ENCODE measurements around the gene SCYL1. TPM values are rescaled to one million over a fixed set of nuclear protein-coding genes. Genes with fewer than 3 reads are reported as not detected.

The SCYL1 gene
- polyA plus RNA-seq = 34.0 TPM

GRCh38 chr11:65524741-65525545 lies at the start of gene SCYL1:
SCYL1 (plus strand) TSS chr11:65525083; CDS start chr11:65525154, 71 bp downstream.
- Mint-ChIP-seq H3K27me3 (no peaks in the 10 kb centered on the region), H3K4me3 (peak within 1 kb of the TSS; percentile 69 to 94 (median 88)), H3K36me3 (no peaks in the 10 kb centered on the region), H3K4me1 (peaks cover 18 to 29% (median 26%) of the 10 kb centered on the region in 3 donors), H3K27ac (peak within 1 kb of the TSS; percentile 47 to 96 (median 92)), H3K9me3 (no peaks in the 10 kb centered on the region)

DNA sequence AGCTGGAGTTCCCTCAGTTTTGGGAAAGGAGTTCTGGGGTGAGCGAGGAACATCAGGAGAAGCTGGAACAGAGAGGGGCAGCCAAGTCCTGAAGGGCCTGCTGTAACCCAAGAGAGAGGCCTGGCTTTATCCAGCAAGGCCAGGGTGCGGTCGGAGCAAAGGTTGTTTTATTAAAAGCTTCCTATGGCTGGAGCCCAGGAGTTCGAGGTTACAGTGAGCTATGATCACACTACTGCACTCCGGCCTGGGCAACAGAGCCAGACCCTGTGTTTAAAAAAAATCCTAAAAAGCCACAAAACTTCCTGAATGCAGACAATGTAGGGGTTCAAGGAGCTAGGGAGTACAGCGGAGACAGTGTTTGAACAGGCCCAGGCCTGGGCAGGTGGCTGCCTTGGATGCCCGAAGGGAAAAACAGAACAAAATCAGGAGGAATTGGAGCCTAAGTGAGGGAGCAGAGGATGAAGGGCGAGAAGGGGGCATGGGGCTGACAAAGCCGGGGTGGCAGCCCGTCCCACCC lies 48.2 kb upstream of the SCYL1 start:
- Mint-ChIP-seq H3K4me1 (peaks cover 13 to 17% (median 14%) of the 10 kb centered on the region in 3 donors), H3K9me3 (no peaks in the 10 kb centered on the region), H3K4me3 (peak overlapping the region; percentile 83 to 99 (median 98)), H3K36me3 (no peaks in the 10 kb centered on the region), H3K27me3 (no peaks in the 10 kb centered on the region), H3K27ac (peak overlapping the region; percentile 85 to 96 (median 95))

GRCh38 chr11:65477149-65477965 lies 47.5 kb upstream of the SCYL1 start:
- Mint-ChIP-seq H3K4me1 (peaks cover 8 to 12% (median 9%) of the 10 kb centered on the region in 3 donors), H3K36me3 (no peaks in the 10 kb centered on the region), H3K9me3 (no peaks in the 10 kb centered on the region), H3K4me3 (peak overlapping the region; percentile 83 to 99 (median 98)), H3K27me3 (no peaks in the 10 kb centered on the region), H3K27ac (peak overlapping the region; percentile 85 to 99 (median 96))

DNA sequence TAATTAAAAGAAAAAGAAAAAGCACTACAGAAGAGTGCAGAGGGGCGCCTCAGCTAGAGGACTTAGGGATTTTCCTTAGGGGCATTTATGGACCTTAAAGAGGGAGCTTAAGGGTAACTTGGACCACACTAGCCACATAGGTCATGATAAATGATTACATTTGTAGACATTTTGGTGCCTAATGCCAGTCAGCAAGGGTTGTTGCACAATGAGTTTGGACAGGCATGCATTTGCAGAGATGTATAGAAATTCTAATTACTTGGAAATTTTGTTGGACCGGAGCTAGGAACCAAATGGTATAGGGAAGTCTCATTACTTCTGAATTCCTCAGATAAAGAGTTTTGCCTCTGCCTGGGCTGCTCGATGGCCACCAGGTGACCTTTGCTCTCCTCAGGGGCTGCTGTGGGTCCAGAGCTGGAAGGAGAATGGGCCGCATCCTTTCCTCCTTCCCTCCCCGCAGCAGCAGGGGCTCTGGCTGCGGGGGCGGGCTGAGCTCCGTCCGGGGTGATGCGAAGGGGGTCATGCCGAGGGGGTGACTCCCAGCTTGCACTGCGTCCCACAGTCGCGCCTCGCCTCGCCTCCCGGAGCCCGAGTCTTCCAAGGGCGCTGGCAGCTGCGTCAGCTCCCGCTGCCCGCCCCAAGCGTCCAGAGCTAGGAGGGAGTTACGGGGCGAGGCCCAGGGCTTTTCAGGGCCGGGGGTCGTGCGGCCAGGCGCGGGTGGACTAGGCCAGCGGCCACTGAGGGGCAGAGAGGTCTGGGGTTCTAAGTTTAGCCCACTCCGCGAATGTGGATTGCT lies 46.3 kb upstream of the SCYL1 start:
- Mint-ChIP-seq H3K4me1 (peaks cover 8 to 12% (median 9%) of the 10 kb centered on the region in 3 donors), H3K27ac (peak overlapping the region in 2 of 3 donors; percentile 59 to 85), H3K9me3 (no peaks in the 10 kb centered on the region), H3K27me3 (no peaks in the 10 kb centered on the region), H3K36me3 (no peaks in the 10 kb centered on the region), H3K4me3 (peak overlapping the region in 3 of 4 donors; percentile 51 to 61 (median 52))

- H3K36me3 Mint-ChIP-seq = no peaks in the 10 kb centered on the region
- H3K4me3 Mint-ChIP-seq = peak overlapping the region in 3 of 4 donors; percentile 10 to 61 (median 33)
- H3K4me1 Mint-ChIP-seq = peaks cover 8 to 12% (median 9%) of the 10 kb centered on the region in 3 donors
- H3K27ac Mint-ChIP-seq = peak overlapping the region in 2 of 3 donors; percentile 21 to 59
- no peaks in the 10 kb centered on the region for H3K9me3 Mint-ChIP-seq
- no peaks in the 10 kb centered on the region for H3K27me3 Mint-ChIP-seq
These were observed 45.4 kb upstream of the SCYL1 start for GRCh38 chr11:65479184-65480145.

- Mint-ChIP-seq H3K9me3 (no peaks in the 10 kb centered on the region), H3K27ac (no peak overlapping the region), H3K27me3 (no peaks in the 10 kb centered on the region)
These were observed 42.5 kb upstream of the SCYL1 start for GRCh38 chr11:65482306-65482850.

GRCh38 chr11:65485920-65486219 lies 39.0 kb upstream of the SCYL1 start:
- no peak overlapping the region for H3K4me3 Mint-ChIP-seq
- no peaks in the 10 kb centered on the region for H3K27me3 Mint-ChIP-seq
- peaks cover 15 to 19% (median 16%) of the 10 kb centered on the region in 3 donors for H3K4me1 Mint-ChIP-seq
- H3K27ac Mint-ChIP-seq = no peak overlapping the region
- no peaks in the 10 kb centered on the region for H3K9me3 Mint-ChIP-seq
- no peaks in the 10 kb centered on the region for H3K36me3 Mint-ChIP-seq

More at GRCh38 chr11:65482306-65482850, 42.5 kb upstream of the SCYL1 start:
- peaks cover 0 to 11% (median 2%) of the 10 kb centered on the region in 3 donors for H3K4me1 Mint-ChIP-seq
- no peaks in the 10 kb centered on the region for H3K36me3 Mint-ChIP-seq
- H3K4me3 Mint-ChIP-seq = no peak overlapping the region

DNA sequence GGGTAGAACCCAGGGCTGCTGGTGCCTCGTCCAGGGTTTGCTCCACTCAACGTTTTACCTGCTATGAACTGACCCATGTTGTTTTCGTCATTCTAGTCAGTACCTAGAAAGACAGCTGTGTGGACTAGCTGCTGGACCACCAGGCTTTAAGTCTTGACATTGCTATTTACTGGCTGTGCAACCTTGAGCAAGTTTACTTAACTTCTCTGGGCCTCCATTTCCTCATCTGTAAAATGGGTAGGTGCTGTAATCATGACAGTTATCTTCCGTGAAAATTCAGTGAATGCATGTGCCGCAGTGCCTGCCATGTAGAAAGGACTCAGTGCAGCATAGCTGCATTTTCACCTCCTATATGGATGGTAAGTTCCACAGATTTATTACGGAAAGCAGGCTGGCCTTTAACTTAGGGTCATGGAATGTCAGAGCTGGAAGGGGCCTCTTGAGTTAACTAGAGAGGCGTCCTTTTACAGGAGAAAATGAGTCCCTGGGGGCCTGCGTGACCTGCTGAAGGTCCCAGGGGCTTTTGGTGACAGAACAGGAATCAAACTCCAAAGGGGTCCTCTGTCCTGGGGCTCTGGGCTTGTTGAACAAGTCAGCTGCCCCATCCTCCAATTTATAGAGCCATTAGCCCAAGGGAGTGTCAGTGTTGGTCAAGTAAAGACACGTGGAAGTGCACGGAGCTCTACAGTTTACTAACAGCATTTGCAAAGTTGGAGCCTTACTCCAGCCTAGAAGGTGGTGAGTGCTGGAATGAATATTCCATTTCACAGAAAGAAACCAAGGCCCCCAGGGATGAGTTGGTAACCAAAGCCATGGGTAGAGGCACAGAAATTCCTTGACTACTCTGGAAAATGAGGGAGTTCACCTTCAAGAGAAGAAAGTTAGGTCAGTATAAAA lies 38.1 kb upstream of the SCYL1 start:
- Mint-ChIP-seq H3K36me3 (no peaks in the 10 kb centered on the region), H3K27me3 (no peaks in the 10 kb centered on the region), H3K27ac (peak overlapping the region in 1 of 3 donors; percentile 18), H3K4me3 (no peak overlapping the region), H3K4me1 (peaks cover 19 to 28% (median 22%) of the 10 kb centered on the region in 3 donors), H3K9me3 (no peaks in the 10 kb centered on the region)

DNA sequence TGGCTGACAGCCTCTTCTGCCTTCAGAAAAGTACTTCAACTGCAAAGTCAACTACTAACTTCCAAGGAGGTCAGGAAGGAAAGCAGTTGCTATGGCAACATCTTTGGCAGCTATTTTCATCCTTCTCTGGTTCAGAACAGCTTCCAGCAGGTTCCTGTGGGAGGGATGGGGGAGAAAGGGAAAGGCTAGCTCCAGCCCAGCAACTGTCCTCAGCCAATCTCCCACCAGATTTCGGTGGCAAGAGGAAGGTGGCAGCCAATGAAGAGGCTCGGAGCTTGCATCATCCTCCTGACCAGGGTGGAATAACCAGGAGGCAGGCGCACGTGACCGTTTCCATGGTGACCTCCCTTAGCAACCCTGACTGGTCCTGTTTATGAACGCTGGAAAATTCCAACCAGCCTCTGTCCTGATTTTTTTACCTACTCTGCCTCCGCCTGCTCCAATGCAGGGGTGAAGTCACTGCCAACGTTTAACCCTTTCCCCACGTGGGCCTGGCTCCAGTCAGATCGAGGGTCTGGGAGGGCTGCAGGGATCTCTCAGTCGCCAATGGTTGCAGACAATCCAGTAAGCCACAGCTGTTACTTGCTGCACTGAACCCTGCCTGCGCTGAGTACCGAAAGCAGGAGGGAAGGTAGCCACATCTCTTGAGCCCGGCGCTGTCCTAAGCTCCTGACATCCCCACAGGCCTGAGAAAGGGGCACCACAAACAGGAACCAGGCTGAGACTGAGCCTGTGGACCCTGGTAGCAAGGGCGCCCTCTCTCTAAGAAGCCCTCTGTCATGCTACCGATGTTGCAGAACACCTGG lies 37.2 kb upstream of the SCYL1 start:
- Mint-ChIP-seq H3K27me3 (no peaks in the 10 kb centered on the region), H3K27ac (peak overlapping the region in 1 of 3 donors; percentile 18), H3K9me3 (no peaks in the 10 kb centered on the region), H3K4me1 (peaks cover 26 to 36% (median 31%) of the 10 kb centered on the region in 3 donors), H3K36me3 (no peaks in the 10 kb centered on the region), H3K4me3 (peak overlapping the region in 3 of 4 donors; percentile 33 to 75 (median 46))

DNA sequence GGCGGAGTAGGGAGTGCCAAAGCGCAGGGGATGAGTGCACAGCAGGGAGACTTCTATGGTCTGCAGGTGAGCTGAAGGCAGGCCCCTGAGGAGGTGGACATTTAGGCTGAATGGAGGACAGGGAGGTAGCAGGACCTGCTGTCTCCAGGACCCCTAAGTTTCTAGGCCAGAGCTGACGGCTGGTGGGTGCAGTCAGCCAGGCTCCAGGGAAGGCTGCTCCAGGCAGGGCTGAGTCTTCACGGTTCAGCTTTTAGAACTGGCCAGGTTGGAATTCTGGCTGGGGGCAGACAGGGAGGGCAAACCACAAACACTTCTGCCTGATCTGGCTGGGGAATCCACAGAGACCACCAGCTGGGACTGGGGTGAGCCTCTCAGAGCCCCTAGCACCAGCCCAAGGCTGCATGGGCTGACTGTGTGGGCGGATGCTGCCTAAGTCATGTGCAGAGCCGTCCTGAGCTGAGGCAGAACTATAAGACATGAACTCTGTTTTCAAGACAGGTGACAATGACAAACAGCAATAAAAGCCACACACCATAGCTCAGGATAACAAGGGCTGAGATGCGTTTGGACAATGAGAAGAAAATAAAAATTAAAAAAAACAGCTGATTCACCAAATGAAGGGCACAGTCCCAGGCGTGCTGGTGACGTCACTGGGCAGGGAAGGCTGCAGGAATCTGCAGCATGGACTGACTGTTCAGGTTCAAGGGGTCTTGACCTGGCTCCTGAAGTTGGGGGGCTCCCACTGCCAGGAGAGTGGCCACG lies 36.4 kb upstream of the SCYL1 start:
- Mint-ChIP-seq H3K27me3 (no peaks in the 10 kb centered on the region), H3K9me3 (no peaks in the 10 kb centered on the region), H3K4me1 (peaks cover 33 to 44% (median 37%) of the 10 kb centered on the region in 3 donors), H3K36me3 (no peaks in the 10 kb centered on the region), H3K4me3 (peak overlapping the region in 1 of 4 donors; percentile 33), H3K27ac (peak overlapping the region in 2 of 3 donors; percentile 18 to 59)

GRCh38 chr11:65489035-65489705 lies 35.7 kb upstream of the SCYL1 start:
- H3K27ac Mint-ChIP-seq = peak overlapping the region in 1 of 3 donors; percentile 59
- peaks cover 37 to 50% (median 42%) of the 10 kb centered on the region in 3 donors for H3K4me1 Mint-ChIP-seq
- no peaks in the 10 kb centered on the region for H3K9me3 Mint-ChIP-seq

More at GRCh38 chr11:65489035-65489705, 35.7 kb upstream of the SCYL1 start:
- H3K36me3 Mint-ChIP-seq = no peaks in the 10 kb centered on the region
- H3K4me3 Mint-ChIP-seq = no peak overlapping the region
- H3K27me3 Mint-ChIP-seq = no peaks in the 10 kb centered on the region

All from IgD-negative memory B cell (primary cell).